Mesodermal cell (in vitro differentiated cells): ENCODE data around the gene WNT4. TPM values are rescaled to one million over a fixed set of nuclear protein-coding genes. Genes with fewer than 3 reads are reported as not detected.

ENCODE experiments used
- H3K27ac ChIP-seq: 2 replicates; pipeline ENCODE4 v1.7.0; 2013; ENCODE audit warnings: mild to moderate bottlenecking, low read depth, low read length, moderate library complexity; ENCODE audit not compliant: severe bottlenecking
- H3K36me3 ChIP-seq: 2 replicates; pipeline ENCODE4 v1.7.1; 2013; ENCODE audit warnings: mild to moderate bottlenecking, low read length, moderate library complexity; ENCODE audit not compliant: control insufficient read depth, insufficient read depth
- H3K4me1 ChIP-seq: one replicate; pipeline ENCODE4 v1.7.1; 2013; ENCODE audit warnings: mild to moderate bottlenecking, low read length; ENCODE audit not compliant: insufficient read depth, control insufficient read depth, poor library complexity, severe bottlenecking
- H3K4me3 ChIP-seq: 2 replicates; pipeline ENCODE4 v1.7.0; 2013; ENCODE audit warnings: low read length, control low read depth, mild to moderate bottlenecking; ENCODE audit not compliant: insufficient read depth, poor library complexity, severe bottlenecking; ENCODE audit errors: extremely low read depth
- H3K9me3 ChIP-seq: 2 replicates; pipeline ENCODE4 v1.7.1; 2013; ENCODE audit warnings: mild to moderate bottlenecking, low read length, moderate library complexity; ENCODE audit not compliant: control insufficient read depth
- WGBS, 2 experiments: methylation state at CpG; one replicate each; pipeline ENCODE4 v1.1.5; 2013; ENCODE audit warnings: missing lambda C conversion rate in 2 of 2; ENCODE audit not compliant: insufficient coverage in 2 of 2; 5-methylcytosine and 5-hydroxymethylcytosine counted together
- polyA plus RNA-seq, 2 experiments: library from polyadenylated mRNA; stranded (reverse); fragments of 50-300 nt; gene quantifications; one replicate each; pipeline ENCODE4 v1.2.3, GENCODE V29; 2013

The WNT4 gene
- polyA plus RNA-seq (2013, experiment 1 of 2), result 0.48 TPM
- 0.20 TPM for polyA plus RNA-seq (2013, experiment 2 of 2)

- WGBS, 2 experiments, result 8% methylated on average over 36 to 45 of the region's 106 CpGs
- Histone ChIP-seq H3K4me1 (peaks cover 6% of the 10 kb centered on the region), H3K4me3 (peak within 1 kb of the TSS; percentile 30), H3K9me3 (no peaks in the 10 kb centered on the region), H3K36me3 (no peaks in the 10 kb centered on the region), H3K27ac (no peak within 1 kb of the TSS)
Observed at GRCh38 chr1:22143065-22144033, at the start of gene WNT4. TSS of gene WNT4 (minus strand) at chr1:22143097. CDS start at chr1:22142922, 175 bp downstream.

- Histone ChIP-seq H3K36me3 (no peaks in the 10 kb centered on the region), H3K4me1 (no peaks in the 10 kb centered on the region), H3K27ac (no peak overlapping the region), H3K9me3 (no peaks in the 10 kb centered on the region), H3K4me3 (no peak overlapping the region)
- 90 to 97% methylated on average over 2 to 3 of the region's 3 CpGs for WGBS, 2 experiments
Observed at GRCh38 chr1:22190731-22191130, 47.8 kb upstream of the WNT4 start.

GRCh38 chr1:22190251-22190650, 47.4 kb upstream of the WNT4 start:
- no peak overlapping the region for H3K4me3 ChIP-seq
- WGBS, 2 experiments, result 92 to 94% methylated on average over 4 of the region's 6 CpGs

GRCh38 chr1:22189619-22190018, 46.7 kb upstream of the WNT4 start:
- Histone ChIP-seq H3K9me3 (no peaks in the 10 kb centered on the region), H3K4me3 (no peak overlapping the region), H3K4me1 (no peaks in the 10 kb centered on the region), H3K27ac (no peak overlapping the region), H3K36me3 (no peaks in the 10 kb centered on the region)
- 87 to 90% methylated on average over 3 to 4 of the region's 4 CpGs for WGBS, 2 experiments

More at GRCh38 chr1:22190251-22190650, 47.4 kb upstream of the WNT4 start:
- no peaks in the 10 kb centered on the region for H3K9me3 ChIP-seq
- H3K36me3 ChIP-seq, result no peaks in the 10 kb centered on the region
- H3K27ac ChIP-seq, result no peak overlapping the region
- no peaks in the 10 kb centered on the region for H3K4me1 ChIP-seq

GRCh38 chr1:22188914-22189313, 46.0 kb upstream of the WNT4 start:
- no peak overlapping the region for H3K4me3 ChIP-seq
- 95 to 96% methylated on average over 5 to 7 of the region's 7 CpGs for WGBS, 2 experiments
- no peaks in the 10 kb centered on the region for H3K36me3 ChIP-seq
- no peaks in the 10 kb centered on the region for H3K9me3 ChIP-seq
- H3K27ac ChIP-seq, result no peak overlapping the region
- H3K4me1 ChIP-seq, result no peaks in the 10 kb centered on the region

GRCh38 chr1:22188436-22188835, 45.5 kb upstream of the WNT4 start:
- H3K36me3 ChIP-seq, result no peaks in the 10 kb centered on the region
- H3K9me3 ChIP-seq, result no peaks in the 10 kb centered on the region
- H3K4me3 ChIP-seq, result no peak overlapping the region
- H3K27ac ChIP-seq, result no peak overlapping the region
- WGBS, 2 experiments, result 87% methylated on average over 3 of the region's 3 CpGs; no CpG with 5 or more reads in 1 of the 2 experiments
- no peaks in the 10 kb centered on the region for H3K4me1 ChIP-seq

GRCh38 chr1:22186311-22186710, 43.4 kb upstream of the WNT4 start:
- Histone ChIP-seq H3K9me3 (no peaks in the 10 kb centered on the region), H3K4me1 (no peaks in the 10 kb centered on the region), H3K36me3 (no peaks in the 10 kb centered on the region), H3K27ac (no peak overlapping the region), H3K4me3 (no peak overlapping the region)
- 78 to 84% methylated on average over 5 to 6 of the region's 7 CpGs for WGBS, 2 experiments

- Histone ChIP-seq H3K9me3 (no peaks in the 10 kb centered on the region), H3K27ac (no peak overlapping the region), H3K4me1 (no peaks in the 10 kb centered on the region), H3K36me3 (no peaks in the 10 kb centered on the region), H3K4me3 (no peak overlapping the region)
- 76 to 84% methylated on average over 13 to 20 of the region's 21 CpGs for WGBS, 2 experiments
Observed at GRCh38 chr1:22184892-22185612, 42.2 kb upstream of the WNT4 start.

- 100% methylated on average over 1 of the region's 1 CpG for WGBS, 2 experiments
- H3K27ac ChIP-seq, result no peak overlapping the region
Observed at GRCh38 chr1:22184454-22184853, 41.6 kb upstream of the WNT4 start.

GRCh38 chr1:22182715-22183114, 39.8 kb upstream of the WNT4 start:
- Histone ChIP-seq H3K4me1 (no peaks in the 10 kb centered on the region), H3K36me3 (no peaks in the 10 kb centered on the region), H3K9me3 (no peaks in the 10 kb centered on the region), H3K27ac (no peak overlapping the region), H3K4me3 (no peak overlapping the region)
- WGBS, 2 experiments, result 86% methylated on average over 8 to 11 of the region's 11 CpGs

More at GRCh38 chr1:22184454-22184853, 41.6 kb upstream of the WNT4 start:
- H3K4me3 ChIP-seq, result no peak overlapping the region
- no peaks in the 10 kb centered on the region for H3K36me3 ChIP-seq
- H3K4me1 ChIP-seq, result no peaks in the 10 kb centered on the region
- H3K9me3 ChIP-seq, result no peaks in the 10 kb centered on the region
